Gastroesophageal sphincter (tissue), 4 donors: ENCODE measurements around the gene KCND3. TPM values are rescaled to one million over a fixed set of nuclear protein-coding genes. Genes with fewer than 3 reads are reported as not detected.
A peak's percentile ranks its signal among the peaks of the same experiment; 100 is the strongest.

Experiments used
- ATAC-seq: fragments of 150-250 bp; one replicate; pipeline ENCODE4 v1.9.1; 2016; ENCODE audit warnings: mild to moderate bottlenecking, moderate library complexity
- H3K27ac ChIP-seq, 4 donors: fragments of 200-600 bp; sonication (generic) in 3 of 4; 1 replicate in 3 of 4; 2 replicates in 1 of 4; pipeline ENCODE4 v1.5.1; 2016 to 2019
- H3K27me3 ChIP-seq: fragments of 200-600 bp; sonication (generic); one replicate; pipeline ENCODE4 v1.5.1; 2019
- H3K36me3 ChIP-seq, 2 donors: fragments of 200-600 bp; sonication (generic); one replicate each; pipeline ENCODE4 v1.5.1; 2019; ENCODE audit warnings: control low read depth in 1 of 2
- H3K4me1 ChIP-seq, 3 donors: fragments of 200-600 bp; sonication (generic); 1 replicate in 2 of 3; 2 replicates in 1 of 3; pipeline ENCODE4 v1.5.1; 2016 to 2019; ENCODE audit warnings: control low read depth in 2 of 3
- H3K4me3 ChIP-seq, 2 donors: fragments of 200-600 bp; sonication (generic); one replicate each; pipeline ENCODE4 v1.5.1; 2019; ENCODE audit warnings: mild to moderate bottlenecking in 1 of 2, moderate library complexity in 1 of 2
- H3K9me3 ChIP-seq, 3 donors: fragments of 200-600 bp; sonication (generic); one replicate each; pipeline ENCODE4 v1.5.1; 2017 to 2019; ENCODE audit warnings: control low read depth in 2 of 3
- CTCF ChIP-seq, 4 experiments: fragments of 200-600 bp in 2 of 4; fragments of 450-650 bp in 2 of 4; sonication (generic) in 1 of 4; IDR thresholded peaks; one replicate each; pipeline ENCODE4 v1.5.1; 2017 to 2019; ENCODE audit warnings: antibody characterized with exemption in 4 of 4, mild to moderate bottlenecking in 2 of 4, moderate library complexity in 2 of 4
- EP300 ChIP-seq: sonication (generic); formaldehyde crosslinking; IDR thresholded peaks from one replicate; pipeline ENCODE4 v1.6.1; 2017; ENCODE audit warnings: antibody characterized with exemption, mild to moderate bottlenecking
- POLR2A ChIP-seq, 2 donors: fragments of 450-650 bp; IDR thresholded peaks; one replicate each; pipeline ENCODE4 v1.6.1; 2017; ENCODE audit warnings: antibody characterized with exemption in 2 of 2, mild to moderate bottlenecking in 2 of 2, moderate library complexity in 1 of 2
- POLR2AphosphoS5 ChIP-seq: sonication (generic); formaldehyde crosslinking; IDR thresholded peaks from one replicate; pipeline ENCODE4 v1.6.1; 2017; ENCODE audit warnings: antibody characterized with exemption
- WGBS, 2 donors: methylation state at CpG; one replicate each; pipeline ENCODE4 v1.1.5; 2018; ENCODE audit warnings: low coverage in 1 of 2; 5-methylcytosine and 5-hydroxymethylcytosine counted together
- total RNA-seq, 4 donors: library from RNA; depleted of rRNA; stranded (reverse); fragments of >200 nt; gene quantifications; one replicate each; pipeline ENCODE4 v1.1.0, GENCODE V29; 2016

Gene KCND3
- total RNA-seq, 4 donors from 2014 or later = 36.2 to 58.7 (median 57.4) TPM

- Histone ChIP-seq H3K4me1 (peaks cover 0 to 61% (median 22%) of the 10 kb centered on the region in 3 donors), H3K27ac (peak overlapping the region in 1 of 4 donors; percentile 24), H3K36me3 (peaks cover 0 to 19% of the 10 kb centered on the region in 2 donors), H3K27me3 (no peaks in the 10 kb centered on the region), H3K9me3 (no peaks in the 10 kb centered on the region), H3K4me3 (no peak overlapping the region)
- ATAC-seq = no peak
- no CpG with 5 or more reads among the region's 18 CpGs for WGBS, 2 donors
- no peak for TF ChIP-seq POLR2A (IDR thresholded peaks at IDR 0.05)
These were observed 262.4 kb downstream of the KCND3 start for GRCh38 chr1:111727056-111727455.

- Histone ChIP-seq H3K4me1 (peaks cover 5 to 61% (median 27%) of the 10 kb centered on the region in 3 donors), H3K36me3 (peaks cover 0 to 19% of the 10 kb centered on the region in 2 donors), H3K9me3 (no peaks in the 10 kb centered on the region), H3K27ac (peak overlapping the region in 3 of 4 donors; percentile 46 to 68 (median 51)), H3K27me3 (no peaks in the 10 kb centered on the region), H3K4me3 (no peak overlapping the region)
- no peak for TF ChIP-seq CTCF (IDR thresholded peaks at IDR 0.05)
- no peak for TF ChIP-seq POLR2A (IDR thresholded peaks at IDR 0.05)
- peak; percentile 79 for ATAC-seq
- 50% methylated on average over 1 of the region's 5 CpGs; no CpG with 5 or more reads in 1 of the 2 donors for WGBS, 2 donors
These were observed 264.3 kb downstream of the KCND3 start for GRCh38 chr1:111725192-111725591.

- H3K27ac ChIP-seq = no peak overlapping the region
- H3K9me3 ChIP-seq = no peaks in the 10 kb centered on the region
- no peak overlapping the region for H3K4me3 ChIP-seq
- H3K4me1 ChIP-seq = peaks cover 6 to 58% (median 20%) of the 10 kb centered on the region in 3 donors
- 14% methylated on average over 1 of the region's 1 CpG; no CpG with 5 or more reads in 1 of the 2 donors for WGBS, 2 donors
- peaks cover 0 to 19% of the 10 kb centered on the region in 2 donors for H3K36me3 ChIP-seq
- H3K27me3 ChIP-seq = no peaks in the 10 kb centered on the region
- ATAC-seq = no peak
- TF ChIP-seq CTCF (IDR thresholded peaks at IDR 0.05) (no peak), EP300 (no peak), POLR2A (IDR thresholded peaks at IDR 0.05) (no peak), POLR2AphosphoS5 (no peak)
These were observed 265.6 kb downstream of the KCND3 start for GRCh38 chr1:111723871-111724270.

- no peak for ATAC-seq
- no peaks in the 10 kb centered on the region for H3K9me3 ChIP-seq
- peaks cover 6 to 56% (median 20%) of the 10 kb centered on the region in 3 donors for H3K4me1 ChIP-seq
- 78 to 89% methylated on average over 3 to 4 of the region's 7 CpGs for WGBS, 2 donors
- no peaks in the 10 kb centered on the region for H3K27me3 ChIP-seq
- TF ChIP-seq CTCF (IDR thresholded peaks at IDR 0.05) (no peak), POLR2AphosphoS5 (no peak), EP300 (no peak), POLR2A (IDR thresholded peaks at IDR 0.05) (no peak)
- peaks cover 0 to 19% of the 10 kb centered on the region in 2 donors for H3K36me3 ChIP-seq
- H3K4me3 ChIP-seq = no peak overlapping the region
- no peak overlapping the region for H3K27ac ChIP-seq
These were observed 266.2 kb downstream of the KCND3 start for GRCh38 chr1:111723091-111723806.

GRCh38 chr1:111720977-111721786, 268.3 kb downstream of the KCND3 start:
- ATAC-seq = no peak
- no peak for TF ChIP-seq CTCF (IDR thresholded peaks at IDR 0.05)
- no peak for TF ChIP-seq POLR2A (IDR thresholded peaks at IDR 0.05)
- no peak for TF ChIP-seq EP300
- no peak for TF ChIP-seq POLR2AphosphoS5
- WGBS, 2 donors = 49 to 55% methylated on average over 6 to 10 of the region's 10 CpGs
- Histone ChIP-seq H3K27ac (peak overlapping the region in 3 of 4 donors; percentile 13 to 66 (median 56)), H3K4me1 (peaks cover 6 to 54% (median 20%) of the 10 kb centered on the region in 3 donors), H3K9me3 (no peaks in the 10 kb centered on the region), H3K4me3 (no peak overlapping the region), H3K27me3 (no peaks in the 10 kb centered on the region), H3K36me3 (peaks cover 0 to 4% of the 10 kb centered on the region in 2 donors)
